Measurements from ENCODE around the gene TANC1. TPM values are rescaled to one million over a fixed set of nuclear protein-coding genes. Genes with fewer than 3 reads are reported as not detected.

The TANC1 gene
- total and polyA plus RNA-seq, 2 experiments from 2014 or later = 2.8 to 9.5 TPM

GRCh38 chr2:159214325-159214865, 246.0 kb downstream of the TANC1 start:
- no peaks in the 10 kb centered on the region for H3K36me3 ChIP-seq (ENCODE audit: insufficient read depth)
- no peak overlapping the region for H3K27ac ChIP-seq (ENCODE audit: low read depth)
- Mint-ChIP-seq H3K9me3 (no peaks in the 10 kb centered on the region; the same call in 2 of the 3 replicates), H3K27ac (no peak overlapping the region), H3K4me1 (peaks cover 24% of the 10 kb centered on the region), H3K4me3 (no peak overlapping the region), H3K27me3 (ENCODE audit: insufficient read depth, low read depth, poor library complexity) (peaks cover 59% of the 10 kb centered on the region), H3K36me3 (ENCODE audit: low read depth) (no peaks in the 10 kb centered on the region; the same call in 2 of the 3 replicates)
- H3K4me3 ChIP-seq = no peak overlapping the region
- peaks cover 3% of the 10 kb centered on the region for H4K20me1 ChIP-seq (replicated peaks; ENCODE audit: insufficient read depth)
- TF ChIP-seq ZNF331 (CRISPR knock-in tag; IDR thresholded peaks at IDR 0.05; ENCODE audit: low read depth) (no peak), REST (IDR thresholded peaks at IDR 0.05; ENCODE audit: unreplicated experiment) (no peak), EZH2phosphoT487 (IDR thresholded peaks at IDR 0.05; ENCODE audit: unreplicated experiment) (no peak), STAT1 (IDR thresholded peaks at IDR 0.05; ENCODE audit: unreplicated experiment) (no peak), ZNF114 (CRISPR knock-in tag; IDR thresholded peaks at IDR 0.05) (no peak)
- peaks cover 13% of the 10 kb centered on the region for H3K4me1 ChIP-seq (ENCODE audit: insufficient read depth)
- no peaks in the 10 kb centered on the region for H3K9me2 ChIP-seq (ENCODE audit: insufficient read depth)
- no peak overlapping the region for H3K4me2 ChIP-seq
- peaks cover 67% of the 10 kb centered on the region for H3K27me3 ChIP-seq (ENCODE audit: insufficient read depth)
- DNase-seq (ENCODE audit: low spot score) (no peak), ATAC-seq (no peak)
- H3F3A ChIP-seq (replicated peaks; ENCODE audit: low read depth) = no peaks in the 10 kb centered on the region
- H3K79me2 ChIP-seq (replicated peaks; ENCODE audit: insufficient read depth) = no peaks in the 10 kb centered on the region
- H2AFZ ChIP-seq = no peak overlapping the region

- Mint-ChIP-seq H3K27me3 (ENCODE audit: insufficient read depth, low read depth, poor library complexity) (peaks cover 52% of the 10 kb centered on the region), H3K27ac (no peak overlapping the region), H3K4me1 (peaks cover 22% of the 10 kb centered on the region), H3K9me3 (no peaks in the 10 kb centered on the region; the same call in 2 of the 3 replicates), H3K4me3 (no peak overlapping the region), H3K36me3 (ENCODE audit: low read depth) (peaks cover 4% of the 10 kb centered on the region; the same call in 2 of the 3 replicates)
- DNase-seq (ENCODE audit: low spot score) (no peak), ATAC-seq (no peak)
- TF ChIP-seq ZNF462 (CRISPR knock-in tag; IDR thresholded peaks at IDR 0.05) = no peak
- TF ChIP-seq NANOG (IDR thresholded peaks at IDR 0.05; ENCODE audit: borderline replicate concordance) = no peak
- no peak for TF ChIP-seq ZNF114 (CRISPR knock-in tag; IDR thresholded peaks at IDR 0.05)
- TF ChIP-seq POLR2AphosphoS5 (IDR thresholded peaks at IDR 0.05; ENCODE audit: low read depth) = no peak
- TF ChIP-seq EZH2 (IDR thresholded peaks at IDR 0.05; ENCODE audit: low read depth, unreplicated experiment) = no peak
- Histone ChIP-seq H3K27ac (ENCODE audit: low read depth) (no peak overlapping the region), H3K4me3 (no peak overlapping the region), H2AFZ (no peak overlapping the region), H3K36me3 (ENCODE audit: insufficient read depth) (no peaks in the 10 kb centered on the region), H3K4me2 (no peak overlapping the region), H3K27me3 (ENCODE audit: insufficient read depth) (peaks cover 60% of the 10 kb centered on the region), H4K20me1 (replicated peaks; ENCODE audit: insufficient read depth) (peaks cover 3% of the 10 kb centered on the region), H3K4me1 (ENCODE audit: insufficient read depth) (peaks cover 13% of the 10 kb centered on the region), H3F3A (replicated peaks; ENCODE audit: low read depth) (no peaks in the 10 kb centered on the region), H3K9me2 (ENCODE audit: insufficient read depth) (no peaks in the 10 kb centered on the region), H3K79me2 (replicated peaks; ENCODE audit: insufficient read depth) (no peaks in the 10 kb centered on the region)
Measured at GRCh38 chr2:159215116-159215515, 246.7 kb downstream of the TANC1 start.
